ENCODE results near the gene HSPB7.

DNA sequence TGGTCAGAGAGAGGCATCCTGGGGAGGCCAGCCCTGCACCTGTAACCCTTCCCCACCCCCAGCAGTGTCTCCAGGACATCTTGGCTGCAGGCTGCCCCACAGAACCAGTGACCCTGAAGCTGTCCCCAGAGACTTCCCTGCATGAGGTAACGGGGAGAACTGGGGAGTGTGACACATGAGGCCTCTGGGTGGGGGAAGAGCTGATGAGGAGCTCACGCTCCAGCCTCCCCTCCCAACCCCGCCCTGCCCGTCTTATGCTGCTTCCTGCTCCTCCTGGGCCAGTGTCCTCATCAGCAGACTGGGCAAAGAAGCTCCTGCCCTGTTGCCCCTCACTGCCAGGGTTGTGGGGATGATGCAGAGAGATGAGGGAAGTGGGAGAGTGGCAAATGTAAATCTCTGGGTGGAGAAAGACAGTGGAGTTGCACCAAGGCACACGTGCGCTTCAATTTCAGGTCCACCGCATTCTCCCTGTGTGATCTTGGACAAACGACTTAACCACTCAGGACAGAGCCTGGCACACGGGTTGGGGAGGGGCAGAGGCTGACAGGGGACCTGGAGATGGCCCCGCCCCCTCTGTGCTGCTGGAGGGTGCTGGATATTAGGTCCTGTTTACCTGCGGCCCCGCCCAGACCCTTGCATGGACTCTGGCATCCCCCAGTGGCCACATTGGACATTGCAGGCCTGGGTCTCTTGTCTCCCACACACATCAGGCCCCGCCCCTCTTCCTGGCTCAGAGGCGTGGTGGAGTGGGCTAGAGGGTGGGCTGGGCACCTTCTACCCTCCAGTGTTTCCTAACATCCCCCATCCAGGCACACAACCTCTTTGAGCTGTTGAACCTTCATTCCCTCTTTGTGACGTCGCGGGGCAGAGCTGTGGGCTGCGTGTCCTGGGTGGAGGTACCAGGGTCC, 38.0 kb upstream of the HSPB7 start:
- TF ChIP-seq CTCF (IDR thresholded peaks at IDR 0.05) (peak; percentile 89 to 99 (median 94)), POLR2A (IDR thresholded peaks at IDR 0.05) (no peak)
